Measurements from ENCODE around the gene FSD2.

DNA sequence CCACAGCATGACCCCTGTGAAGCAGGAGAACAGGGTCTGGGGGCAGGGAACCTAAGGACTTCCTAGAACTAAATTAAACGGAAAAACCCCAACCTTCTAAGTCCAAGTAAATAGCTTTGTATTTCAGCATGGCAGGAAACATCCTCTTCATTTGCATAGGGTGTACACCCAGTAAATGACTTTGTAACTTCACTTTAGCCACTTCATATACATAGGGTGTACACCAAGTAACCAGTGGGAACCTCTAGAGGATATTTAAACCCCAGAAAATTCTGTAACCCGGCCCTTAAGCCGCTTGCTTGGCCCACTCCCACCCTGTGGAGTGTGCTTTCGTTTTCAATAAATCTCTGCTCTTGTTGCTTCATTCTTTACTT is 41.8 kb downstream of the FSD2 start:
- TF ChIP-seq, protein P1, sequence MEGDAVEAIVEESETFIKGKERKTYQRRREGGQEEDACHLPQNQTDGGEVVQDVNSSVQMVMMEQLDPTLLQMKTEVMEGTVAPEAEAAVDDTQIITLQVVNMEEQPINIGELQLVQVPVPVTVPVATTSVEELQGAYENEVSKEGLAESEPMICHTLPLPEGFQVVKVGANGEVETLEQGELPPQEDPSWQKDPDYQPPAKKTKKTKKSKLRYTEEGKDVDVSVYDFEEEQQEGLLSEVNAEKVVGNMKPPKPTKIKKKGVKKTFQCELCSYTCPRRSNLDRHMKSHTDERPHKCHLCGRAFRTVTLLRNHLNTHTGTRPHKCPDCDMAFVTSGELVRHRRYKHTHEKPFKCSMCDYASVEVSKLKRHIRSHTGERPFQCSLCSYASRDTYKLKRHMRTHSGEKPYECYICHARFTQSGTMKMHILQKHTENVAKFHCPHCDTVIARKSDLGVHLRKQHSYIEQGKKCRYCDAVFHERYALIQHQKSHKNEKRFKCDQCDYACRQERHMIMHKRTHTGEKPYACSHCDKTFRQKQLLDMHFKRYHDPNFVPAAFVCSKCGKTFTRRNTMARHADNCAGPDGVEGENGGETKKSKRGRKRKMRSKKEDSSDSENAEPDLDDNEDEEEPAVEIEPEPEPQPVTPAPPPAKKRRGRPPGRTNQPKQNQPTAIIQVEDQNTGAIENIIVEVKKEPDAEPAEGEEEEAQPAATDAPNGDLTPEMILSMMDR (IDR thresholded peaks at IDR 0.05), result no peak
- TF ChIP-seq POLR2A (IDR thresholded peaks at IDR 0.05), result no peak
- TF ChIP-seq EP300 (IDR thresholded peaks at IDR 0.05; ENCODE audit: low read depth), result no peak
- no peak for TF ChIP-seq POLR2AphosphoS5 (IDR thresholded peaks at IDR 0.05)

Data from transverse colon (tissue), 4 donors.